ENCODE data around the gene MAML2.

DNA sequence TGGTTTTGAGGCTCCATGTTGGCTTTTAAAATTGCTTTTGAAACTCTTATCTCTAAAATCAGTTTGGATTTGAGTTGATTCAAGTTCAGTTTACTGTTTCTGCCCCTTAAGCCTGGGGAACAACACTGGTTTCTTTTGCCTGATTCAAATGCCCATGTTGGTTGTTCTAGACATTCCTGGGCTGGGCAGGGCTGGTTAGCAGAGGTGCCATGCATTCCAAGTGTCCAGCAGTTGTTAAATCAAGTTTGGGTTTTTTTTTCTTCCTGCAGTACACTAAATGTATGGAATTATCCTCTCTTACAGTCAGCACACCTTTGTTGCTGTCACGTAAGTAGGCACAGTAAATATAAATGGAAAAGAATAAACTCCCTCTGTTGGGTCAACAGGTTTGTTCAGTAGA, 351.9 kb downstream of the MAML2 start:
- TF ChIP-seq STAT1 (IDR thresholded peaks at IDR 0.05; ENCODE audit: unreplicated experiment) = no peak
- TF ChIP-seq, protein P1, sequence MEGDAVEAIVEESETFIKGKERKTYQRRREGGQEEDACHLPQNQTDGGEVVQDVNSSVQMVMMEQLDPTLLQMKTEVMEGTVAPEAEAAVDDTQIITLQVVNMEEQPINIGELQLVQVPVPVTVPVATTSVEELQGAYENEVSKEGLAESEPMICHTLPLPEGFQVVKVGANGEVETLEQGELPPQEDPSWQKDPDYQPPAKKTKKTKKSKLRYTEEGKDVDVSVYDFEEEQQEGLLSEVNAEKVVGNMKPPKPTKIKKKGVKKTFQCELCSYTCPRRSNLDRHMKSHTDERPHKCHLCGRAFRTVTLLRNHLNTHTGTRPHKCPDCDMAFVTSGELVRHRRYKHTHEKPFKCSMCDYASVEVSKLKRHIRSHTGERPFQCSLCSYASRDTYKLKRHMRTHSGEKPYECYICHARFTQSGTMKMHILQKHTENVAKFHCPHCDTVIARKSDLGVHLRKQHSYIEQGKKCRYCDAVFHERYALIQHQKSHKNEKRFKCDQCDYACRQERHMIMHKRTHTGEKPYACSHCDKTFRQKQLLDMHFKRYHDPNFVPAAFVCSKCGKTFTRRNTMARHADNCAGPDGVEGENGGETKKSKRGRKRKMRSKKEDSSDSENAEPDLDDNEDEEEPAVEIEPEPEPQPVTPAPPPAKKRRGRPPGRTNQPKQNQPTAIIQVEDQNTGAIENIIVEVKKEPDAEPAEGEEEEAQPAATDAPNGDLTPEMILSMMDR (conservative IDR thresholded peaks at IDR 0.05; ENCODE audit: low read depth in 2 of 2) = no peak
- TF ChIP-seq EZH2 (IDR thresholded peaks at IDR 0.05; ENCODE audit: low read depth, unreplicated experiment) = no peak
- TF ChIP-seq POLR2AphosphoS5 (IDR thresholded peaks at IDR 0.05; ENCODE audit: low read depth) = no peak

All from GM23338 (cell line).